HG02870 (cell line): ENCODE results near the gene TRAK2.
"Not testable (repeated sequence)": the region's sequence is repeated elsewhere in the genome, so short reads cannot be mapped to it uniquely, and the experiment has no call there.

Experiments used
- ATAC-seq: cut with Tn5 transposase; IDR thresholded peaks from one replicate; pipeline ENCODE4 v1.9.1; 2021; ENCODE audit warnings: mild to moderate bottlenecking, moderate library complexity; ENCODE audit not compliant: unreplicated experiment

Gene TRAK2, protein sequence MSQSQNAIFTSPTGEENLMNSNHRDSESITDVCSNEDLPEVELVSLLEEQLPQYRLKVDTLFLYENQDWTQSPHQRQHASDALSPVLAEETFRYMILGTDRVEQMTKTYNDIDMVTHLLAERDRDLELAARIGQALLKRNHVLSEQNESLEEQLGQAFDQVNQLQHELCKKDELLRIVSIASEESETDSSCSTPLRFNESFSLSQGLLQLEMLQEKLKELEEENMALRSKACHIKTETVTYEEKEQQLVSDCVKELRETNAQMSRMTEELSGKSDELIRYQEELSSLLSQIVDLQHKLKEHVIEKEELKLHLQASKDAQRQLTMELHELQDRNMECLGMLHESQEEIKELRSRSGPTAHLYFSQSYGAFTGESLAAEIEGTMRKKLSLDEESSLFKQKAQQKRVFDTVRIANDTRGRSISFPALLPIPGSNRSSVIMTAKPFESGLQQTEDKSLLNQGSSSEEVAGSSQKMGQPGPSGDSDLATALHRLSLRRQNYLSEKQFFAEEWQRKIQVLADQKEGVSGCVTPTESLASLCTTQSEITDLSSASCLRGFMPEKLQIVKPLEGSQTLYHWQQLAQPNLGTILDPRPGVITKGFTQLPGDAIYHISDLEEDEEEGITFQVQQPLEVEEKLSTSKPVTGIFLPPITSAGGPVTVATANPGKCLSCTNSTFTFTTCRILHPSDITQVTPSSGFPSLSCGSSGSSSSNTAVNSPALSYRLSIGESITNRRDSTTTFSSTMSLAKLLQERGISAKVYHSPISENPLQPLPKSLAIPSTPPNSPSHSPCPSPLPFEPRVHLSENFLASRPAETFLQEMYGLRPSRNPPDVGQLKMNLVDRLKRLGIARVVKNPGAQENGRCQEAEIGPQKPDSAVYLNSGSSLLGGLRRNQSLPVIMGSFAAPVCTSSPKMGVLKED

GRCh38 chr2:201451292-201452057 is at the start of gene TRAK2, which contains the start of gene STRADB:
TRAK2 (minus strand) TSS chr2:201451458; CDS start chr2:201420507, 30,951 bp downstream.
STRADB (plus strand) TSS chr2:201451740; CDS start chr2:201454841, 3,101 bp downstream.
- peak; percentile 95 for ATAC-seq

GRCh38 chr2:201500534-201500933 is 49.3 kb upstream of the TRAK2 start:
- ATAC-seq, result no peak

GRCh38 chr2:201496785-201497184 is 45.5 kb upstream of the TRAK2 start:
- no peak for ATAC-seq

DNA sequence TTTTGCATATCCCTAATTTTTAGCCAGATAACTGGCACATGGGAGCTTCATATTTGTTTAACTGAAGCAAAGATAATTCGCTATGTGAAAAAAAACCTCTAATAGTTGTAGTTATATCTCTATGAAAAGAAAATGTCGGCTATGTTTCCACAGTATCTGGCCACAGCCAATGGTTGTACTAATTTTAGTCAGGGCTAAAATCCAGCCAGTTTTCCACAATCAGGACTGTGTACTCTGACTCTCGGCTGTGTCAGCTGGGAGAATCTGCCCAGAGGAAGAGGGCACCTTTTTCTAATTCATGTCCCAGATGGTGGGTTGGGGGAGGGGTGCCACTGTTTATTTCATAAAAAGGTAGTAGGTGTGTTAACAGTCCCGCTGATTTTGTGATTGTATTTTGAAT is 39.0 kb upstream of the TRAK2 start:
- ATAC-seq, result no peak

GRCh38 chr2:201484805-201485204 is 33.5 kb upstream of the TRAK2 start:
- ATAC-seq, result no peak

- ATAC-seq, result not testable (repeated sequence)
Observed at GRCh38 chr2:201483758-201484157, 32.5 kb upstream of the TRAK2 start.

DNA sequence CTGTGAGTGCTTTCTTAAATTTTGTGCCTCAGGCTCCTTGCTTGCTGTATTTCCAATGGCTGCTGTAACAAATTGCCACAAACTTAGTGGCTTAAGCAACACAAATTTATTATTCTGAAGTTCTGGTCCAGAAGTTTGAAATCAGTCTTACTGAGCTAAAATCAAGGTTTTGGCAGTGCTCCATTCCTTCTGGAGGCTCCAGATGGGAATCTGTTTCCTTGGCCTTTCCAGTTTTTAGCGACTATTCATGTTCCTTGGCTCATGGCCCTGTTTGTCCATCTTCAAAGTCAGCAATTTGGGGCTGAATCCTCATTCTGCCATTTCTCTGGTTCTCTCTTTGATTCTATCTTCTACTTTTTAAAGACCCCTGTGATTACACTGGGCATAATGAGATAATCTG is 32.1 kb upstream of the TRAK2 start:
- no peak for ATAC-seq

DNA sequence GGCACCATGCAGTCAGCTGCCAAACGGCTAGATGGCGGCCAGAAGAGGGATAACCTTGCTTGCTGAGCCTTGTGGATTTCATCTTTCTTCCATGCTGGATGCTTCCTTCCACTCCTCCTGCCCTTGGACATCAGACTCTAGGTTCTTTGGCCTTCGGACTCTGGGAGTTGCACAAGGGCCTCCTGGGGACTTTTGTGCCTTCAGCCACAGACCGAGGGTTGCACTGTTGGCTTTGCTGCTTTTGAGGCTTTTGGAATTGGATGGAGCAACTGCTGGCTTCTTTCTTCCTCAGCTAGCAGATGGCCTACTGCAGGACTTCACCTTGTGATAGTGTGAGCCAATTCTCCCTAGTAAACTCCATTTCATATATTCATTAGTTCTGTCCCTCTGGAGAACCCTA is 31.3 kb upstream of the TRAK2 start:
- ATAC-seq, result no peak

DNA sequence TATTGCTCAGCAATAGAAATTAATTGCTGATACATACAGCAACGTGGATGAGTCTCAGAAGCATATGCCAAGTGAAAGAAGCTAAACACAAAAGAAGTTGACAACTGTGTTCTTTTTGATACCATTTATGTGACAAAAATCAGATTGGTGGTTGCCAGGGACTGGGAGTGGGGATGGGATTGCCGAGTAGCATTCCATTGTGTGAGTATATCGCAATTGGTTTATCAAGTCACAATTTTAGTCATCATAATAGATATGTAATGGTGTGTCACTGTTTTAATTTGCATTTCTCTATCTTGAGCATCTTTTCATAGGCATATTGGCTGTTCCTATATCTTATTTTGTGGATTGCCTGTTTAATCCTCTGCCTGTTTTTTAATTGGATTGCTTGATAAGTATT is 21.2 kb upstream of the TRAK2 start:
- ATAC-seq, result no peak

DNA sequence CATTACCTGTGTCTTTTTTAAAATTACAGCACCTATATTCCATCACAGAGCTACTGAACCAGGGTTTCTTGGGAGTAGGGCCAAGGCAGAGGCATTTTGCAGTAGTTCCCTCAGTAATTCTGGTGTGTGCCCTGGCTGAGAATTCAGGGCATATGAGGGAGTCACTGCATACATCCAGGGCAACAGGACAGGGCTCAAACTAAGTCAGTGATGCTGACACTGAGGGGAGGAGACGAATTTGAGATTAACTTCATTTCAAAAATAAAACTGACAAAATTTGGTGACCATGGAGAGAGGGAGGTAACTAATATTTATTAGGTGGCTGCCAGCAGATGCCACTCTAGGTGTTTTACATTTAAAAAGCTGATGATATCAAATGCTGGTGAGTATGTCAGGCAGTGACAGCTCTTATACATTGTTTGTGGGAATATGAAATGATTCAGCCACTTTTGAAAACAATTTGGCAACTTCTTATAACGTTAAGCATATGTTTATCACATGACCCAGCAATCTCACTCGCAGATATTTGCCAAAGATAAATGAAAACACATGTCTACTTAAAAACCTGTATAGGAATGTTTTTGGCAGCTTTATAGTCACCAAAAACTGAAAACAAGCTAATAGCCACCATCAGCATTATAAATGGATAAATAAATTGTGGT is 20.6 kb upstream of the TRAK2 start:
- ATAC-seq, result no peak

- ATAC-seq, result no peak
Observed at GRCh38 chr2:201470821-201471731, 19.8 kb upstream of the TRAK2 start.

DNA sequence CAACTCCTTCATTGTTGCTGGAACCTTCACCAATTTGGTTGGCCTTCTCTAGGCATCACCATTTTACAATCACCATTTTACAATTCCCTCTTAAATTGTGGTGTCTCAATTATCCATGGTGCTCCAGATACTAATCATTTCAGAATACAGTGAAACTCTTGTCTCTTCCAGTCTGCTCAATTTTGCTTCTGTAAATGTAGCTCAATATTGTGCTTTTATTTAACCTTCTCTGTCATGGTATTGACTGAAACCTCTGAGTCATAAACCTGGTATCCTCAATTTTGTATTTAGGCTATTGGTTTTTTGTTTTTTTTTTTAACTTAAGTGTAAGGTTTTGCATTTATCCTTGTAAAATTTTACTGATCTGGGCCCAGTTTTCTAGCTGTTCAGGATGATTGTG is 16.4 kb upstream of the TRAK2 start:
- ATAC-seq, result no peak

- ATAC-seq, result no peak
Observed at GRCh38 chr2:201466050-201466675, 14.9 kb upstream of the TRAK2 start.

DNA sequence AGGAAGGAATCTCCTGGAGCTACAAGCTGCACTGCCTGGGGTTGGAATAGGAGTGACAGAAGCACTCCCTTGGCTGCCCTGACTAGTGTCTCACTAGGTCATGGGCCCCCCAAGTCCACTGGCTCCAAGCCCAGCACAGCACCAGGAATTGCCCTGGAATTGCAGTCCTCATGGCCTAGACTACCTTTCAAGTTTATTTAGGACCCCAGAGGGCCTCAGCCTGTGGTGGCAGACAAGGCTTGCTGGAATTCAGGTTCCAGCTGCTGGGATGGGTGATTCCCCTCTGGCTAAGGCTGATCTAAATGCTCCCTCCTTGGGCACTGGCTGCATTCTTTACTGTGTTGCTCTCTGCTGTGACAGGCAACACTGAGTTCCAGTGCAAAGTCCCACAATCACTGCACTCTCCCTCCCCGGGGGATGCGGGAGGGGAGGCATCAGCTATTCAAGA is 14.3 kb upstream of the TRAK2 start:
- no peak for ATAC-seq

DNA sequence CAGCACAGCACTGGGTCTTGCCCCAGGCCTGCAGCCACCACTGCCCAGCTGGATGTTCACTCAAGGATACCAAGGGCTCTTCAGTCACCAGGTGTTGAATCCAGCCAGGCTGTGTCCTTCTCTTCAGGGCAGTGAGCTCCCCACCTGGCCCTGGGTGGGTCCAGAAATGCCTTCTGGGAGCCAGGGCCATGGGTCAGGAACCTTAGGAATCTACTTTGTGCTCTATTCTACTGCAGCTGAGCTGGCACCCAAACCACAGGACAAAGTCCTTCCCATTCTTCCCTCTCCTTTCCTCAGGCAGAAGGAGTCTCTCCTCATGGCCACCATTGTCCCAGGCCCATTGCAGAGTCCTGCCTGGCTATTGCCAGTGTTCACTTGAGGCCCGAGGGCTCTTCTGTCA is 13.3 kb upstream of the TRAK2 start:
- no peak for ATAC-seq

DNA sequence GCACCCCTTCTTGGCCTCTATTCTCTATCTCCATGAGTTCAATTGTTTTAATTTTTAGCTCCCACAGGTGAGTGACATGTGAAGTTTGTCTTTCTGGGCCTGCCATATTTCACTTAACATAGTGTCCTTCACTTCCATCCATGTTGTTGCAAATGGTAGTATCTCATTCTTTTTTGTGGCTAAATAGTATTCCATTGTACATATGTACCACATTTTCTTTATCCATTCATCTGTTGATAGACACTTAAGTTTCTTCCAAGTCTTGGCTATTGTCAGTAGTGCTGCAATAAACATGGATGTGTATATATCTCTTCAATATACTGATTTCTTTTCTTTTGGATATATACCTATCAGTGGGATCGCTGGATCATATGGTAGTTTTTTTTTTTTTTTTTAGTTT is 9.3 kb upstream of the TRAK2 start:
- no peak for ATAC-seq

- no peak for ATAC-seq
Observed at GRCh38 chr2:201458381-201458780, 7.1 kb upstream of the TRAK2 start.

DNA sequence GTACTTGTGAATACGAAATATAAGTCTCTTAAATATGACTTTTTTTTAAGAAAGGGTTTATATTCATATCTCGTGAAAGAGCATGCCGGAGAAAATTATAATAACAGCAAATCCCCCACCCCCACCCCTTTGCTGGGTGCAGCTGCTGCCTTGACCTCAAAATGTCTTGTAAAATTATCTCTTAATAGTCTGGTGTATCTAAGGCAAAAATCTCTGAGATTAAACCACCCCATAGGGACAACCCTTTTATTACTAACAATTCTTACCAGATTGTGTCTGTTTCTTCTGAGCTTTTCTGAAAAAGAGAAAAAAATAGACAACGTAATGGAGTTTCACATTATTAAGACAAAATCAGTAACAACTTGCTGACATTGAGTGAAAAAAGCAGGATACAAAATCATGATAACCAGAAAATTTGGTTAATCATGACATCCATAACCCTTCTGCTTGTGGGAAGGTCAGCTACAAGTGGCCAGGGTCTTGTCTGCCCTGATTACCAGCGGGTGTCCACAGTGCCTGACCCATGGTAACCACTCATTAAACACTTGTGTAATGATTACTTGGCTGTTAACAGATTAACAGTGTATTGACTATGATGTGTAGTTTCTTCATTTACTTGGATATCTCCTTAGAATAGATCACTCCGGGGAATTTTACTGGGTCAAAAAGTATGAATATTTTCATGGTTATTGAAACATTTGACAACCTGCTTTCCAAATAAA is 1.8 kb upstream of the TRAK2 start:
- no peak for ATAC-seq
